ENCODE data around the gene ZNF106. TPM values are rescaled to one million over a fixed set of nuclear protein-coding genes. Genes with fewer than 3 reads are reported as not detected.
A peak's percentile ranks its signal among the peaks of the same experiment; 100 is the strongest.

The ZNF106 gene
- total and polyA plus RNA-seq, 3 experiments from 2014 or later, result 48.5 to 51.6 (median 50.0) TPM

DNA sequence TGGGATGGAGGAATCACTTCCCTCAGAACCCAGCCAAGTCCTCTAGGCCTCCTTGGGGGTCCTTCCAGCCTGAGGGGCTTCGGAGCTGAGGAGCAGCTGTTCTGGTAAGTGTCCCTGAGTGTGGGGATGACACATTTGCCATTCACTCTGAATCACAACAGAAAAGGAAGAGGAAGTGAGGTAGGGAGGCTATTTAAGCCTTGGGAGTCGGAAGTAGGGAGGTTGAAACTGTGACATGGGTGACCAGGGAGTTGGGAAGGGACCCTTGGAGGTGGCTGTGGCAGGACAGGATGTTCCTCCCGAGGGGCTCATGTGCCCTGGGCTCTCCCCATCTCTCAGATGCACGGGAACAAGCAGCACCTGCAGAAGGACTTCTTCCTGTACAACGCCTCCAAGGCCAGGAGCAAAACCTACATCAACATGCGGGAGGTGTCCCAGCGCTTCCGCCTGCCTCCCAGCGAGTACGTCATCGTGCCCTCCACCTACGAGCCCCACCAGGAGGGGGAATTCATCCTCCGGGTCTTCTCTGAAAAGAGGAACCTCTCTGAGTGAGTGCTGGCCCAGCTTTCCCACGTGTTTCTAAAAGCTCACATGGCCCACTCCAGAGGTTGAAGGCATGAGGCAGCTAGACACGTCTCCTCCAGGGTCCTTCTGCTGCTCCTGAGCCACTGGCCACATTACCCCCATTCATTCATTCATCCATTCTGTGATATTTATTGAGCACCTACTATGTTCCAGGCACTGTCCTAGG is 88.3 kb downstream of the ZNF106 start:
- Histone ChIP-seq H3K4me3 (ENCODE audit: low read length) (no peak overlapping the region), H3K27me3 (ENCODE audit: insufficient read depth, low read length, poor library complexity, severe bottlenecking) (no peaks in the 10 kb centered on the region), H3K36me3 (ENCODE audit: insufficient read depth, low read length) (no peaks in the 10 kb centered on the region), H3K27ac (ENCODE audit: low read depth, low read length) (peak overlapping the region; percentile 20), H3K4me1 (ENCODE audit: insufficient read depth, low read length) (no peaks in the 10 kb centered on the region), H3K9me3 (ENCODE audit: low read length) (no peaks in the 10 kb centered on the region)
- ChIA-PET CTCF (no interaction called here), POLR2A (interaction anchor here (0.8 kb wide), 1 partner anchor 129 kb away, joined by 3 read pairs; no protein-coding TSS in a partner anchor)
- DNase-seq, result no peak
- peaks cover 0 to 3% of the 10 kb centered on the region in 2 donors for H3K27me3 Mint-ChIP-seq
- H3K9me3 Mint-ChIP-seq, result no peaks in the 10 kb centered on the region
- peak overlapping the region in 6 of 7 donors; percentile 63 to 85 (median 71) for H3K4me3 Mint-ChIP-seq
- H3K27ac Mint-ChIP-seq, result peak overlapping the region in 6 of 8 donors; percentile 52 to 85 (median 73)
- peaks cover 0 to 15% (median 10%) of the 10 kb centered on the region in 3 donors for H3K4me1 Mint-ChIP-seq
- H3K36me3 Mint-ChIP-seq, result peaks cover 0 to 29% (median 10%) of the 10 kb centered on the region in 3 donors

DNA sequence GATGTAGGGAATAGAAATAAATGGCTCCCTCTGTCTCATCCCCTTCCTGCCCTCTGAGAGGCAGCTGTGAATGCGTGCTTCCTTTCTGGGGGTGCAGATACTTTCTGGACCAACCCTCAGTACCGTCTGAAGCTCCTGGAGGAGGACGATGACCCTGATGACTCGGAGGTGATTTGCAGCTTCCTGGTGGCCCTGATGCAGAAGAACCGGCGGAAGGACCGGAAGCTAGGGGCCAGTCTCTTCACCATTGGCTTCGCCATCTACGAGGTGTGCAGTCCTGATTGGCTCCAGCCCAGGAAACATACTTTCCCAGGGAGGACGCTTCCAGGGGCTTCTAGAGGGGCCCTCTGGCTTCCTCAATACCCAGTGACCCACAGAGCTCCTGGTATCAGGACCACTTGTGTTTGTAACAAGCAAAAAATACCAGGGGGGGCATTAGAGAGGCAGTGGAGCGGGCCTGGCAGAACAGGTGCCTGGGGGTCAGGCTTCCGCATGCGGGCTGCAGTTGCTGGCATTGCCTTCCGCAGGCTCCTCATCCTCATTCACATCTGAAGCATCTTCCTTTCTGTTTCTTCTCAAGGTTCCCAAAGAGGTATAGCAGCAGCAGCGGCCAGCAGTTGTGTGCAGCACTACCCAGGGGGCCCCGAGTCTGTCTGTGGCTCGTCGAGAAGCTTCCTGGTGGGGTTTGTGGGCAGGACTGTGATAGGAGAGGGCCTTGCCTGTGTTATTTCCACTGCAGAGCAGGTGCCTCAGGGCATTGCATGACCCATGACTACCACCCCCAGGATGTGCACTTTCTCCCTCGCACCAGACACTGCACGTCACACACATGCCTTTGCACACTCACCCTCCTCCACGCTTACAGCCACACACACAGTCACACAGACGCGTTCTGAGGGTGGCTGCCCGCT is 89.1 kb downstream of the ZNF106 start:
- peak overlapping the region in 6 of 7 donors; percentile 63 to 85 (median 71) for H3K4me3 Mint-ChIP-seq
- peaks cover 0 to 3% of the 10 kb centered on the region in 2 donors for H3K27me3 Mint-ChIP-seq
- H3K36me3 Mint-ChIP-seq, result peaks cover 0 to 29% (median 8%) of the 10 kb centered on the region in 3 donors
- no peaks in the 10 kb centered on the region for H3K36me3 ChIP-seq (ENCODE audit: insufficient read depth, low read length)
- ChIA-PET CTCF (no interaction called here), POLR2A (interaction anchor here (0.6 to 0.8 kb wide), 2 partner anchors 128 to 1170 kb away, joined by 3 to 5 read pairs; no protein-coding TSS in a partner anchor)
- peaks cover 0 to 15% (median 10%) of the 10 kb centered on the region in 3 donors for H3K4me1 Mint-ChIP-seq
- H3K4me1 ChIP-seq (ENCODE audit: insufficient read depth, low read length), result no peaks in the 10 kb centered on the region
- H3K27ac ChIP-seq (ENCODE audit: low read depth, low read length), result peak overlapping the region; percentile 20
- peak in 1 of 5 donors; percentile 50 for DNase-seq
- H3K9me3 ChIP-seq (ENCODE audit: low read length), result no peaks in the 10 kb centered on the region
- peak overlapping the region; percentile 52 to 87 (median 84) for H3K27ac Mint-ChIP-seq
- no peaks in the 10 kb centered on the region for H3K9me3 Mint-ChIP-seq
- no peaks in the 10 kb centered on the region for H3K27me3 ChIP-seq (ENCODE audit: insufficient read depth, low read length, poor library complexity, severe bottlenecking)
- H3K4me3 ChIP-seq (ENCODE audit: low read length), result no peak overlapping the region

DNA sequence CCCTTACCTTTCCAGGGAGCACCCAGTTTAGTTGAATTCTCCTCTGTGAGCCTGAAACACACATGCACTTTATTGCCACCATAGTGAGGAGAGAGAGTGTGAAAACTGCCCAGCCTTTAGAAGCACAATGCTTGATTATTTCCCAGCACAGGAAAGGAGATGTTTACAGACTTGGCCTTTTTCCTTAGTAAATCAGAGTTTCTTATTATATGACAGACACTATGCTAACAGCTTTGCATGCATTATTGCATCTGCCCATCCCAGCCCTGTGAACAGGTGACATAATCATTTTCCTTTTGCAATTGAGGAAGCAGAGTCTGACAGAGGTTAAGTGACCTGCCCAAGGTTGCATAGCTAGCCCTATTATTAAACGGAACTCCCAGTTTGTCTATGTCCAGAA is 95.1 kb downstream of the ZNF106 start:
- no peaks in the 10 kb centered on the region for H3K27me3 ChIP-seq (ENCODE audit: insufficient read depth, low read length, poor library complexity, severe bottlenecking)
- no peak overlapping the region for H3K4me3 Mint-ChIP-seq
- peaks cover 0 to 2% of the 10 kb centered on the region in 2 donors for H3K27me3 Mint-ChIP-seq

DNA sequence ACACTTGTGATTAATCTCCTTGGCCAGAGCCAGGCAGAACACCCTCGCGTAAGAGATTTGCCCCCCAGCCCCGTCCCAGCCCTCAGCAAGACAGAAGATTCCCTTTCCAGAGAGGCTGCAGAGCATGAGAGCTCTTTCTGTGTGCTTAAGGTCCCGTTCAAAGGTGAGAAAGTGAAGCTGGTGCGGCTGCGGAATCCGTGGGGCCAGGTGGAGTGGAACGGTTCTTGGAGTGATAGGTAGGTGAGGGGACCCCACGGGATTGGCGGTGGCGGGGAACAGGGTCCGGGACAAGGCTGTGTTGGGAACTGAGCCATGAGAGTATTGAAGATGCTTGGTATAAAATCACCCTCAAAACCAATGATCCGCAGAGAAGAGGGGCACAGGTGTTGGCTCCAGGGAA is 96.8 kb downstream of the ZNF106 start:
- H3K27me3 Mint-ChIP-seq, result no peaks in the 10 kb centered on the region
- H3K4me3 Mint-ChIP-seq, result no peak overlapping the region
- no peaks in the 10 kb centered on the region for H3K36me3 ChIP-seq (ENCODE audit: insufficient read depth, low read length)
- DNase-seq, result no peak
- no peaks in the 10 kb centered on the region for H3K9me3 Mint-ChIP-seq
- H3K4me1 ChIP-seq (ENCODE audit: insufficient read depth, low read length), result no peaks in the 10 kb centered on the region
- no peak overlapping the region for H3K27ac Mint-ChIP-seq
- H3K27ac ChIP-seq (ENCODE audit: low read depth, low read length), result no peak overlapping the region
- H3K27me3 ChIP-seq (ENCODE audit: insufficient read depth, low read length, poor library complexity, severe bottlenecking), result no peaks in the 10 kb centered on the region
- H3K4me3 ChIP-seq (ENCODE audit: low read length), result no peak overlapping the region
- no peaks in the 10 kb centered on the region for H3K4me1 Mint-ChIP-seq
- peaks cover 0 to 5% (median 3%) of the 10 kb centered on the region in 3 donors for H3K36me3 Mint-ChIP-seq
- H3K9me3 ChIP-seq (ENCODE audit: low read length), result no peaks in the 10 kb centered on the region
- ChIA-PET CTCF (no interaction called here), POLR2A (no interaction called here)

More for the DNA sequence above, 95.1 kb downstream of the ZNF106 start:
- no peaks in the 10 kb centered on the region for H3K4me1 ChIP-seq (ENCODE audit: insufficient read depth, low read length)
- CTCF ChIA-PET, result no interaction called here
- no peaks in the 10 kb centered on the region for H3K9me3 ChIP-seq (ENCODE audit: low read length)
- H3K36me3 ChIP-seq (ENCODE audit: insufficient read depth, low read length), result no peaks in the 10 kb centered on the region
- peak overlapping the region in 1 of 8 donors; percentile 63 for H3K27ac Mint-ChIP-seq
- H3K27ac ChIP-seq (ENCODE audit: low read depth, low read length), result no peak overlapping the region
- H3K36me3 Mint-ChIP-seq, result peaks cover 0 to 15% (median 7%) of the 10 kb centered on the region in 3 donors
- no peak overlapping the region for H3K4me3 ChIP-seq (ENCODE audit: low read length)
- no peaks in the 10 kb centered on the region for H3K9me3 Mint-ChIP-seq
- POLR2A ChIA-PET, result no interaction called here
- no peaks in the 10 kb centered on the region for H3K4me1 Mint-ChIP-seq
- DNase-seq, result no peak

DNA sequence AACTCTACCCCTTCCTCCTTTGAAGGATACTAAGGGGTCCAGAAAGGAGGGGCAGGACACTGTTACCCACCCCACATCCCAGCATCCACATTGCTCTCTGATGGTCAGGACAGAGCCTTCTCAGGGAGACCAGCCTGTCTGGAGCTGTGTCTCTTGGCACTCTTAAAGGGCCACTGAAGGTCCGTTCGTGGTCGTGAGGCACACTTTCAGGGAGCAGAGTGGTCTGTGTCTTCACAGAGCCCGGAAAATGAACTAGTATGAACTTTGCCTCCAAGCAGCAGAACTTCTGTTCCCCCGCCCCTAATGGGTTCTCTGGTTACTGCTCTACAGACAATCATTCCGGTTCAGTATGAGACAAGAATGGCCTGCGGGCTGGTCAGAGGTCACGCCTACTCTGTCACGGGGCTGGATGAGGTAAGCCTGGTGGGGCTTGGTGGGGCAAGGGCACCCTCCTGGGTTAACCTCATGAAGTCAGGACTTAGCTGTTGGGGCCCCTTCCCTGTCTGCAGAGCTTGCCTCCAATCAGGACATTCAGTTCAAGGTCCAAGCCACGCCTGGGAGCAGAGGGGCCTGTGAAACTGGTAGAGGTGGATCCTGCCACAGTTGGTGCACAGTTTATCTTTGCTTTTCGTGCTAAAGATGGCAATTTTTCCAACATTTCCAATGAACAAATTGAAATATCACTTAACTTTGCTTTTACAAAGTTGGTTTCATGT is 98.5 kb downstream of the ZNF106 start:
- no peak overlapping the region for H3K4me3 Mint-ChIP-seq
- no peak overlapping the region for H3K4me3 ChIP-seq (ENCODE audit: low read length)
- no peaks in the 10 kb centered on the region for H3K4me1 Mint-ChIP-seq
- no peaks in the 10 kb centered on the region for H3K36me3 ChIP-seq (ENCODE audit: insufficient read depth, low read length)
- no peaks in the 10 kb centered on the region for H3K27me3 ChIP-seq (ENCODE audit: insufficient read depth, low read length, poor library complexity, severe bottlenecking)
- no peak for DNase-seq
- H3K27me3 Mint-ChIP-seq, result no peaks in the 10 kb centered on the region
- peaks cover 0 to 6% (median 3%) of the 10 kb centered on the region in 3 donors for H3K36me3 Mint-ChIP-seq
- no peaks in the 10 kb centered on the region for H3K9me3 ChIP-seq (ENCODE audit: low read length)
- ChIA-PET POLR2A (no interaction called here), CTCF (no interaction called here)
- no peak overlapping the region for H3K27ac Mint-ChIP-seq
- no peaks in the 10 kb centered on the region for H3K9me3 Mint-ChIP-seq
- no peaks in the 10 kb centered on the region for H3K4me1 ChIP-seq (ENCODE audit: insufficient read depth, low read length)
- H3K27ac ChIP-seq (ENCODE audit: low read depth, low read length), result no peak overlapping the region

DNA sequence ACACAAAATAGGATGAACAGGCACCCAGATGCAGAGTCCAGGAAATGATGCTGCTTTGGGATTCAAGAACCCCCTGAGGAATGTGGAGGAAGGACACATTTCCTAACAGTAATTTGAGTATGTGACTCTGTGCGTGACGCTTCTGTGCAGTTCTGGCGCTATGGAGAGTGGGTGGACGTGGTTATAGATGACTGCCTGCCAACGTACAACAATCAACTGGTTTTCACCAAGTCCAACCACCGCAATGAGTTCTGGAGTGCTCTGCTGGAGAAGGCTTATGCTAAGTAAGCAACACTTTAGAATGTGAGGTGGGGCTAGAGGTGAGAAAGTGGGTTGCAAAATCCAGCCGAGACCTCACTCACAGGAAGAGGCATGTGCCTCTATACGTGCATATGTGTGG is 103.3 kb downstream of the ZNF106 start:
- Mint-ChIP-seq H3K36me3 (peaks cover 4 to 20% (median 7%) of the 10 kb centered on the region in 3 donors), H3K9me3 (no peaks in the 10 kb centered on the region), H3K27me3 (no peaks in the 10 kb centered on the region), H3K27ac (peak overlapping the region in 1 of 8 donors; percentile 42), H3K4me3 (no peak overlapping the region), H3K4me1 (no peaks in the 10 kb centered on the region)
- DNase-seq, result no peak
- Histone ChIP-seq H3K9me3 (ENCODE audit: low read length) (no peaks in the 10 kb centered on the region), H3K4me1 (ENCODE audit: insufficient read depth, low read length) (no peaks in the 10 kb centered on the region), H3K27ac (ENCODE audit: low read depth, low read length) (no peak overlapping the region), H3K4me3 (ENCODE audit: low read length) (no peak overlapping the region), H3K36me3 (ENCODE audit: insufficient read depth, low read length) (no peaks in the 10 kb centered on the region), H3K27me3 (ENCODE audit: insufficient read depth, low read length, poor library complexity, severe bottlenecking) (no peaks in the 10 kb centered on the region)
- ChIA-PET POLR2A (no interaction called here), CTCF (interaction anchor here (1.2 kb wide), 1 partner anchor 398 kb away, joined by 4 read pairs; no protein-coding TSS in a partner anchor)

DNA sequence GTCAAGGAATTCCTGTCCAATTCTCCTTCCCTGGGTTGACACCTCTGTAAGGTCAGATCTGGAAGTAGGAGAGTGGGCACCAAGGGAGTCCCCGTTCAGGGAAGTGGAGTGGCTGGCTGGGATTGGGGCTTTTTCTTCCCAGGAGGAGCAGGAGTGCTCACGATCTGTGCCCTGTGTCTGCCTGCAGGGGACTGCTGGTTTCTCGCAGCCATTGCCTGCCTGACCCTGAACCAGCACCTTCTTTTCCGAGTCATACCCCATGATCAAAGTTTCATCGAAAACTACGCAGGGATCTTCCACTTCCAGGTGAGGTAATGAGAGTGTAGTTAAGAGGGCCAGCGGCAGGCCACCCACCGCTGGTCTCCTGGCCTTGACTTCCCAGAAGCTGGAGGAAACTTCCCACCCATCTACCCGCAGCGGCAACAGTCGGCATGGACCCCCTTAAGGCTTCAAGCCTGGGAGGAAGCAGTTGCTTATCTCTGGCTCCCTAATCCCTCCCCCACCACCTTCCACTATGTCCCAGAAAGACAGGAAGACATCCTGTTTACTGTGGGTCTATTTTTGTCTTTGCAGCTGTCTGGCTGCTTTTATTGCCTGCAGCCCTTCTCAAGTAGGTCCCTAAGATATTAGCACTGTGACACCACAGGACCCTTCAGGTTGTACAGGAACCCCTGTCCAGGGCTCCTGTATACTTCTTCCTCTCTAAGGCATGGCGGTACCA is 104.8 kb downstream of the ZNF106 start:
- POLR2A ChIA-PET, result no interaction called here
- no peaks in the 10 kb centered on the region for H3K9me3 ChIP-seq (ENCODE audit: low read length)
- H3K36me3 ChIP-seq (ENCODE audit: insufficient read depth, low read length), result no peaks in the 10 kb centered on the region
- Mint-ChIP-seq H3K9me3 (no peaks in the 10 kb centered on the region), H3K4me3 (no peak overlapping the region), H3K4me1 (no peaks in the 10 kb centered on the region), H3K27me3 (no peaks in the 10 kb centered on the region), H3K27ac (peak overlapping the region in 1 of 8 donors; percentile 47), H3K36me3 (peaks cover 4 to 20% (median 7%) of the 10 kb centered on the region in 3 donors)
- H3K27me3 ChIP-seq (ENCODE audit: insufficient read depth, low read length, poor library complexity, severe bottlenecking), result no peaks in the 10 kb centered on the region
- CTCF ChIA-PET, result interaction anchor here (0.8 kb wide), 1 partner anchor 15 kb away, joined by 3 read pairs; no protein-coding TSS in a partner anchor
- DNase-seq, result no peak
- no peak overlapping the region for H3K4me3 ChIP-seq (ENCODE audit: low read length)
- H3K4me1 ChIP-seq (ENCODE audit: insufficient read depth, low read length), result no peaks in the 10 kb centered on the region
- no peak overlapping the region for H3K27ac ChIP-seq (ENCODE audit: low read depth, low read length)
